Measurements from ENCODE around the gene NEIL1.

The NEIL1 gene

GRCh38 chr15:75359537-75360250 is 12.9 kb downstream of the NEIL1 start:
- Mint-ChIP-seq H3K4me3 (no peak overlapping the region), H3K27ac (no peak overlapping the region), H3K36me3 (peaks cover 77% of the 10 kb centered on the region), H3K9me3 (no peaks in the 10 kb centered on the region), H3K4me1 (peaks cover 6% of the 10 kb centered on the region)
- DNase-seq (ENCODE audit: low spot score in 2 of 2) (no peak), ATAC-seq (no peak)

- peak; percentile 30 for ATAC-seq
- Mint-ChIP-seq H3K9me3 (no peaks in the 10 kb centered on the region), H3K27ac (peak overlapping the region; percentile 14), H3K4me3 (no peak overlapping the region), H3K36me3 (peaks cover 79% of the 10 kb centered on the region), H3K4me1 (peaks cover 6% of the 10 kb centered on the region)
- no peak for DNase-seq (ENCODE audit: low spot score in 2 of 2)
Observed at GRCh38 chr15:75360391-75360790, 13.6 kb downstream of the NEIL1 start.

- Mint-ChIP-seq H3K9me3 (no peaks in the 10 kb centered on the region), H3K4me3 (no peak overlapping the region), H3K36me3 (peaks cover 79% of the 10 kb centered on the region), H3K4me1 (peaks cover 6% of the 10 kb centered on the region), H3K27ac (peak overlapping the region; percentile 14)
- ATAC-seq (no peak), DNase-seq (ENCODE audit: low spot score in 2 of 2) (no peak)
Observed at GRCh38 chr15:75360856-75361255, 14.0 kb downstream of the NEIL1 start.

GRCh38 chr15:75361361-75361988 is 14.6 kb downstream of the NEIL1 start:
- Mint-ChIP-seq H3K36me3 (peaks cover 78% of the 10 kb centered on the region), H3K27ac (peak overlapping the region; percentile 14)
- ATAC-seq = no peak

GRCh38 chr15:75361989-75362641 is 15.3 kb downstream of the NEIL1 start:
- H3K9me3 Mint-ChIP-seq = no peaks in the 10 kb centered on the region
- no peak for DNase-seq (ENCODE audit: low spot score in 2 of 2)
- no peak overlapping the region for H3K4me3 Mint-ChIP-seq
- H3K36me3 Mint-ChIP-seq = peaks cover 73% of the 10 kb centered on the region
- H3K4me1 Mint-ChIP-seq = peaks cover 6% of the 10 kb centered on the region
- H3K27ac Mint-ChIP-seq = no peak overlapping the region
- ATAC-seq = no peak

More at GRCh38 chr15:75361361-75361988, 14.6 kb downstream of the NEIL1 start:
- Mint-ChIP-seq H3K9me3 (no peaks in the 10 kb centered on the region), H3K4me1 (peaks cover 6% of the 10 kb centered on the region), H3K4me3 (no peak overlapping the region)
- DNase-seq (ENCODE audit: low spot score in 2 of 2) = no peak

- Mint-ChIP-seq H3K9me3 (no peaks in the 10 kb centered on the region), H3K4me3 (no peak overlapping the region), H3K4me1 (peaks cover 6% of the 10 kb centered on the region), H3K36me3 (peaks cover 73% of the 10 kb centered on the region), H3K27ac (no peak overlapping the region)
- ATAC-seq = no peak
- DNase-seq (ENCODE audit: low spot score in 2 of 2) = no peak
Observed at GRCh38 chr15:75362642-75363249, 15.9 kb downstream of the NEIL1 start.

GRCh38 chr15:75363786-75364185 is 16.9 kb downstream of the NEIL1 start:
- DNase-seq (ENCODE audit: low spot score in 2 of 2) = no peak
- H3K36me3 Mint-ChIP-seq = peaks cover 74% of the 10 kb centered on the region

GRCh38 chr15:75364881-75365280 is 18.0 kb downstream of the NEIL1 start:
- Mint-ChIP-seq H3K27ac (no peak overlapping the region), H3K36me3 (peaks cover 72% of the 10 kb centered on the region), H3K4me3 (no peak overlapping the region), H3K4me1 (peaks cover 20% of the 10 kb centered on the region), H3K9me3 (no peaks in the 10 kb centered on the region)
- ATAC-seq (no peak), DNase-seq (ENCODE audit: low spot score in 2 of 2) (no peak)

More at GRCh38 chr15:75363786-75364185, 16.9 kb downstream of the NEIL1 start:
- H3K4me3 Mint-ChIP-seq = no peak overlapping the region
- no peaks in the 10 kb centered on the region for H3K9me3 Mint-ChIP-seq
- H3K4me1 Mint-ChIP-seq = peaks cover 9% of the 10 kb centered on the region
- H3K27ac Mint-ChIP-seq = no peak overlapping the region
- ATAC-seq = no peak

- H3K9me3 Mint-ChIP-seq = no peaks in the 10 kb centered on the region
- DNase-seq (ENCODE audit: low spot score in 2 of 2) = no peak
- H3K4me1 Mint-ChIP-seq = peaks cover 16% of the 10 kb centered on the region
- H3K27ac Mint-ChIP-seq = peak overlapping the region; percentile 93
- no peak overlapping the region for H3K4me3 Mint-ChIP-seq
- peaks cover 75% of the 10 kb centered on the region for H3K36me3 Mint-ChIP-seq
- no peak for ATAC-seq
Observed at GRCh38 chr15:75366163-75366562, 19.3 kb downstream of the NEIL1 start.

GRCh38 chr15:75367006-75367405 is 20.2 kb downstream of the NEIL1 start:
- Mint-ChIP-seq H3K36me3 (peaks cover 79% of the 10 kb centered on the region), H3K4me3 (peak overlapping the region; percentile 89), H3K9me3 (no peaks in the 10 kb centered on the region), H3K4me1 (peaks cover 16% of the 10 kb centered on the region), H3K27ac (peak overlapping the region; percentile 93)
- ATAC-seq (no peak), DNase-seq (ENCODE audit: low spot score in 2 of 2) (no peak)

GRCh38 chr15:75367406-75367912 is 20.6 kb downstream of the NEIL1 start:
- no peak for DNase-seq (ENCODE audit: low spot score in 2 of 2)
- Mint-ChIP-seq H3K27ac (peak overlapping the region; percentile 93), H3K9me3 (no peaks in the 10 kb centered on the region), H3K4me3 (peak overlapping the region; percentile 89), H3K36me3 (peaks cover 83% of the 10 kb centered on the region), H3K4me1 (peaks cover 16% of the 10 kb centered on the region)
- no peak for ATAC-seq

GRCh38 chr15:75367913-75368688 is 21.3 kb downstream of the NEIL1 start, which contains the start of gene MAN2C1:
Gene MAN2C1 (minus strand): TSS chr15:75368607. CDS start chr15:75368583, 24 bp downstream.
- ATAC-seq (peak; percentile 93), DNase-seq (ENCODE audit: low spot score in 2 of 2) (peak; percentile 89 to 96)
- Mint-ChIP-seq H3K27ac (peak within 1 kb of the TSS; percentile 93), H3K4me1 (peaks cover 16% of the 10 kb centered on the region), H3K36me3 (peaks cover 86% of the 10 kb centered on the region), H3K4me3 (peak within 1 kb of the TSS; percentile 89), H3K9me3 (no peaks in the 10 kb centered on the region)

- peaks cover 16% of the 10 kb centered on the region for H3K4me1 Mint-ChIP-seq
Observed at GRCh38 chr15:75368689-75369239, 21.9 kb downstream of the NEIL1 start.

GRCh38 chr15:75369897-75370581 is 23.2 kb downstream of the NEIL1 start:
- DNase-seq (ENCODE audit: low spot score in 2 of 2) (no peak), ATAC-seq (no peak)
- no peaks in the 10 kb centered on the region for H3K9me3 Mint-ChIP-seq
- peak overlapping the region; percentile 89 for H3K4me3 Mint-ChIP-seq
- H3K4me1 Mint-ChIP-seq = peaks cover 16% of the 10 kb centered on the region
- H3K36me3 Mint-ChIP-seq = peaks cover 86% of the 10 kb centered on the region
- peak overlapping the region; percentile 93 for H3K27ac Mint-ChIP-seq

More at GRCh38 chr15:75368689-75369239, 21.9 kb downstream of the NEIL1 start:
- ATAC-seq (peak; percentile 4), DNase-seq (ENCODE audit: low spot score in 2 of 2) (no peak)
- no peaks in the 10 kb centered on the region for H3K9me3 Mint-ChIP-seq
- peak overlapping the region; percentile 89 for H3K4me3 Mint-ChIP-seq
- peaks cover 86% of the 10 kb centered on the region for H3K36me3 Mint-ChIP-seq
- H3K27ac Mint-ChIP-seq = peak overlapping the region; percentile 93

Data from stimulated activated effector memory CD8-positive, alpha-beta T cell treated with anti-CD3 and anti-CD28 coated beads, Interleukin-12 subunit alpha, Interleukin-12 subunit beta, amount 100 ng/mL, for 72 hours (primary cell).